ENCODE data around the gene KDM3B.
"Not testable (repeated sequence)": the region's sequence is repeated elsewhere in the genome, so short reads cannot be mapped to it uniquely, and the experiment has no call there.

Gene KDM3B, protein sequence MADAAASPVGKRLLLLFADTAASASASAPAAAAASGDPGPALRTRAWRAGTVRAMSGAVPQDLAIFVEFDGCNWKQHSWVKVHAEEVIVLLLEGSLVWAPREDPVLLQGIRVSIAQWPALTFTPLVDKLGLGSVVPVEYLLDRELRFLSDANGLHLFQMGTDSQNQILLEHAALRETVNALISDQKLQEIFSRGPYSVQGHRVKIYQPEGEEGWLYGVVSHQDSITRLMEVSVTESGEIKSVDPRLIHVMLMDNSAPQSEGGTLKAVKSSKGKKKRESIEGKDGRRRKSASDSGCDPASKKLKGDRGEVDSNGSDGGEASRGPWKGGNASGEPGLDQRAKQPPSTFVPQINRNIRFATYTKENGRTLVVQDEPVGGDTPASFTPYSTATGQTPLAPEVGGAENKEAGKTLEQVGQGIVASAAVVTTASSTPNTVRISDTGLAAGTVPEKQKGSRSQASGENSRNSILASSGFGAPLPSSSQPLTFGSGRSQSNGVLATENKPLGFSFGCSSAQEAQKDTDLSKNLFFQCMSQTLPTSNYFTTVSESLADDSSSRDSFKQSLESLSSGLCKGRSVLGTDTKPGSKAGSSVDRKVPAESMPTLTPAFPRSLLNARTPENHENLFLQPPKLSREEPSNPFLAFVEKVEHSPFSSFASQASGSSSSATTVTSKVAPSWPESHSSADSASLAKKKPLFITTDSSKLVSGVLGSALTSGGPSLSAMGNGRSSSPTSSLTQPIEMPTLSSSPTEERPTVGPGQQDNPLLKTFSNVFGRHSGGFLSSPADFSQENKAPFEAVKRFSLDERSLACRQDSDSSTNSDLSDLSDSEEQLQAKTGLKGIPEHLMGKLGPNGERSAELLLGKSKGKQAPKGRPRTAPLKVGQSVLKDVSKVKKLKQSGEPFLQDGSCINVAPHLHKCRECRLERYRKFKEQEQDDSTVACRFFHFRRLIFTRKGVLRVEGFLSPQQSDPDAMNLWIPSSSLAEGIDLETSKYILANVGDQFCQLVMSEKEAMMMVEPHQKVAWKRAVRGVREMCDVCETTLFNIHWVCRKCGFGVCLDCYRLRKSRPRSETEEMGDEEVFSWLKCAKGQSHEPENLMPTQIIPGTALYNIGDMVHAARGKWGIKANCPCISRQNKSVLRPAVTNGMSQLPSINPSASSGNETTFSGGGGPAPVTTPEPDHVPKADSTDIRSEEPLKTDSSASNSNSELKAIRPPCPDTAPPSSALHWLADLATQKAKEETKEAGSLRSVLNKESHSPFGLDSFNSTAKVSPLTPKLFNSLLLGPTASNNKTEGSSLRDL (N-terminal part only)

DNA sequence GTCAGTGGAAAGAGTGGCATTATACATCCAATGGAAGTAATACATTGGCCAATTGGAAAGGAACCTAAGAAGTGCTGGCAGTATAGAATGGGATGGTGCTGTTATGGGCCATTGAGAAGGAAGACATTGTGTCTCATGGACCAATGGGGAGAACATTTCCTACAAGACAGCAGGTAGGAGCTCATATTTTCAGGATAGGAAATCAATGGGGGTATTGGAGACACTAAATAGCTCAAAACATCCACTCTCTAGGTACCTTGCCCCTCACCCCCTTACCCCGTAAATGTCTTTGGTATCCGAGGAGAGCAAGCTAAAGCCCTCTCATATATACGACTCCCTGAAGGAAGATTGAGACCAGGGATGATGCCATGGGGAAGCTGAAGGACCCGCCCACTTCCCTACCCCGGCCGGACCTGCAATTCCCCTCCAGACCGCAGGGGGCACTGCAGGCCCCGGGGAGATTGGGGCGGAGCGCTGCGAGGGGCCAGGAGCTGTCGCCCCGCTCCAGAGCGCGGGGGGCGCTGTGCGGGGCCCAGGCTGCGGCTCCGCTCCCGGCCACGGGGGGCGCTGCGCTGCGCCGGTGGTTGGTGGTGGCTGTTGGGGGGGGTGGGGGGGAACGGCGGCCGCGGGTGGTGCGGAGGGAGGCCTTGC is at the start of gene KDM3B:
Gene KDM3B (plus strand): TSS at position 615 of the 651 bp plus-strand sequence. CDS start 111 bp downstream, outside the sequence.
- peak; percentile 82 to 90 for DNase-seq (ENCODE audit: low read depth in 2 of 2)

DNA sequence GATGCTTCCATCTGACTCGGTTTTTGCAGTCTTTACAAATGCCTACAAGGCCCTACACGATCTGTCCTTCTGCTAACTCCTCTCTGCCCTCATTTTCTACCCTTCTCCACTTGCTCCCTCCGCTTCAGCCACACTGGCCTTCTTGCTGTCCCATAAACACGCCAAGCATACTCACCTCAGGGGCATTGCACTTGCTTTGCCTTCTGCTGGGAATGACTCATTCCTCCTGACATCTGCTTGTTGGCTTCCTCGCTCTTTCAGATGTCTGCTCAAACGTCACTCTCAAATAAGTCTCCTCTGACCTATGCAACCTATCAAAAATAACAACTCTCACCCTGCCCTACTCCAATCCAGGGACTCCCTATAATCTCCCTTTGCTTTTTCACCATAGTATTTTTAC is 49.1 kb upstream of the KDM3B start:
- DNase-seq (ENCODE audit: low read depth in 2 of 2) = no peak

DNA sequence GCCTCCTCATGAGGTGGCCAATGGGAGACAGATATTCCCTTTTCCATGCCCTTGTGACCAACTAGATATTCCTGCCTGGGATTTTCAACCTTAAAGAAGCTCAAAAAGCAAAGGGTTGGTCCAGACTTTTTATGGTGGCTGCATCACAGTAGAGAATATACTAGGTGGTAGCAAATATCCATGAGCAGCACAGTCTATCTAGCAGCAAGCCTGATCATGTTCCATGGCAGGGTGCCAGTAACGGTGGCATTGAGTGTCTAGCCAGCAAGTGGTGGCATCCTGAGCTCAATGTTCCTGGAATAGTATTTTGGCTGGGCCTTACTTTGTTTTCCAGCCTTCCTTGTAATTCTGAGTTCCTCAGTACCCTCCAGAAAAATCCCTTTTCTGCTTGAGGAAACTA is 46.7 kb upstream of the KDM3B start:
- DNase-seq (ENCODE audit: low read depth in 2 of 2) = no peak

DNA sequence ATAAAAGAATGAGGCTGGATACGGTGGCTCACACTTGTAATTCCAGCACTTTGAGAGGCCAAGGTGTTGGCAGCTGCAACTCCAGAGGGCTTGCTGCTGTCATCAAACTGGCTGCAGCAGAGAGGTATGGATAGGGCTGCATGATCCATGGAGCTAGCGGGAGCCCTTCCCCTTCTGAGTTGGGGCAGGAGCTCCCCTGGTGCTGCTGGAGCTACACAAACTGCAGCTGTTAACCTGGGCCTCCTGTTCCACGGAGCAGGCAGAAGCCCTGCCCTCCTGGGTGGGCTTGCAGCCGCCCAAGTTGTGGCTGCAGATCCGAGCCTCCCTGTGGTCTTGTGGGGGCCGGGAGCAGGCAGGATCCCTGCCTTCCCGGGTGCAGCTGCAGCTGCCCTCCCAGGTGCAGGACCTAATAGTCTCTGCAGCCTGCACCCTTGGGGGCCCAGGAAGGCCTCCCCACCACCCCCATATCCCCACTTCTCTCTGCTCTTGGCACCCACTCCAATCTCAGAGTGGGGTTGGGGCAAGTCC is 36.7 kb upstream of the KDM3B start:
- DNase-seq (ENCODE audit: low read depth in 2 of 2) = no peak

DNA sequence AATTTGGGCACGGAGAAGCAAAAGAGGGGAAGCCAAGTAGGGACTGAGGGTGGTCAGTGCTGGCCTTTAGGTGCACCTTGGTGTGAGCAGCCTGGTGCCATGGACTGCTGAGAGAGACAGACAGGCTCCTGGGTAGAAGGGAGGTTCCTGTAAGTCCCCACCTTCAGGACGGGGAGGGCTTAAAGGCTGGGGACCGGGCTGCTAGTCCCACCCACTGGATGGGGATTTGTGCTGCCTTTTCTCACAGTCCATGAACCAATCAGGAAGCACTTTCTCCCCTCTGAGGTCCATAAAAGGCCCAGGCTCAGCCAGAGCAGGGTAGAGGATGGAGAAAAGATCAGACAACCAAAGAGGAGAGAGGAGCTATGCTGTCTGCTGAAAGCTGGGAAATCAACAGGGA is 36.1 kb upstream of the KDM3B start:
- DNase-seq (ENCODE audit: low read depth in 2 of 2) = no peak

DNA sequence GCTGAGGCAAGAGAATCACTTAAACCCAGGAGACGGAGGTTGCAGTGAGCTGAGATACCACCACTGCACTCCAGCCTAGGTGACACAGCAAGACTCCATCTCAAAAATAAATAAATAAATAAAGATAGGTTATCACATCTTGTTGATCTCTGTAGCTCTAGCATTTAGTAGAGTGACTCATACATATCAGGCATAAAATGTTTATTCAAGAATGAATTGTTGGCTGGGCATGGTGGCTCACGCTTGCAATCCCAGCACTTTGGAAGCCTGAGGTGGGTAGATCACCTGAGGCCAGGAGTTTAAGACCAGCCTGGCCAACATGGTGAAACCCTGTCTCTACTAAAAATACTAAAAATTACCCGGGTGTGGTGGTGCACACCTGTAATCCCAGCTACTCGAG is 34.3 kb upstream of the KDM3B start:
- not testable (repeated sequence) for DNase-seq (ENCODE audit: low read depth in 2 of 2)

DNA sequence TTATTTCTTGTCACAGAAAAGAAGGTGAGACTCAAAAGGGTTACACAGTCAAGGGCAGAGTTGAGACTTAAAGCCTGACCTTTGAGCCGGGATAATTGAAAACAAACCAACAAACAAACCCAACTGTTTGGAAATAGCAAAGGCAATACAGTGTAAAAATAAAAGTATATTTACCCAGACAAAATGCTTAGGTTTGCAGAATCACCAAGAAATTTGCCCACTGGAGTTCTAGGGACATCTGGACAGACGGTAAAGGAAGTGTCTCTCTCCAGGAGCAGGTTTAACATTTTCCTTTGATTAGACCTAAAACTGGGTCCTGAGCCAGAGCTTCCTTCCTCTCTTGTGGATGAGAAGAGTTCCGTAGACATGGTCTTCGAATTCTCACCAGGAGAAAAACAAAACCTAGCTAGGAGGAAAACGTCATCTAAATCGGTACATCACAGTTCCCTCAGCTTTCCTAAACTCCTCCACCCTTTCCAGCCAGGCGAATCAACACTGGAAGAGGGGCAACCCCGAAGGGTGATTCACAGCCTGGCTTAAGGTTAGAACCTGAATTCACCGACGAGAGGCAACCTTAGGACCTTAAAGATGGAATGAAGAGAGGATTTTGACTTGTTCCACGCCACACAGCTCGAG is 21.6 kb upstream of the KDM3B start:
- no peak for DNase-seq (ENCODE audit: low read depth in 2 of 2)

DNA sequence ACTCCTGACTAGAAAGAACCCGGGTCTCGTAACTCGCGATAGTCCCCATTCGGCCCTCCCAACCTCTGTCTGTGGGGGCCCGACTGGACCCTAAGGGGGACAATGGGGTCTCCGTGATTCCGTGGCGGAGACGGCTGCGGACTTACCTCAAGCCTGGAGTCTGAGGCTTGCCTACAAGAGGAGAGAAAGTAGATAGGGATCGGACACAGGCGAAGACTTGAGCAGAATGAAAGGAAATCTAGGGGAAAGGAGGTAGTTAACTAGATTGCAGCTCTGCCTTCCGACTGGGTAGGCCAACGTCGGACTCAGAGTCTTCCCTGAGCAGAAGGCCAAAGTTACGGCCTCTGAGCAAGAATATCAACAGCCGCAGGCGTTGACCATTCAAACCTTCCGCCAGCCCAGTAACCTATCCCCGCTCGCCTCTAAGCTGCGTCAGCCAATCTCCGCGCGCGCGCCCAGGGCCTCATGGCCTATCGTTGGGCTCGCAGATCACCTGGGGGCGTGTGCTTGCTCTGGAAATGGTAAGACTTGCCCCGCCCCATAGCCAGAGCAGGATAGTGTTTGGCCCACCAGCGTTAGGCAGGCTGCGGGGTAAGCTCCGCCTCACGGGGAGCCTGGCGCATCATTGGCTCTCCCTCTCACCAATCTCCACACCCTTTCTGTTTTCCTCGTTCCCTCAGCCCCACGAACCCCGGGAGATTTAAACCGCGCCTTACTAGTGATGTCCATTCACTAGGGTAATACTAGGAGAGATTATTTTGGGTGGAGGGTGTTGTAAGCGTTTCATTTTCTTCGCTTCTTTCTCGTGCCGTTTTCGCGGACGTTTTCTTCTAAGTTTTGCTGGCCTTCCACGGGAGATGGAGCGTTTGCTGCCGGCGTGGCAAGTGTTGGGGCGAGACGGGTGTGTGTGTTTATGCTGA is 20.8 kb upstream of the KDM3B start, which contains the start of gene CDC25C:
Gene CDC25C (minus strand): TSS at position 356 of the 920 bp plus-strand sequence. CDS start 624 bp downstream, outside the sequence.
- peak; percentile 92 to 94 for DNase-seq (ENCODE audit: low read depth in 2 of 2)

DNA sequence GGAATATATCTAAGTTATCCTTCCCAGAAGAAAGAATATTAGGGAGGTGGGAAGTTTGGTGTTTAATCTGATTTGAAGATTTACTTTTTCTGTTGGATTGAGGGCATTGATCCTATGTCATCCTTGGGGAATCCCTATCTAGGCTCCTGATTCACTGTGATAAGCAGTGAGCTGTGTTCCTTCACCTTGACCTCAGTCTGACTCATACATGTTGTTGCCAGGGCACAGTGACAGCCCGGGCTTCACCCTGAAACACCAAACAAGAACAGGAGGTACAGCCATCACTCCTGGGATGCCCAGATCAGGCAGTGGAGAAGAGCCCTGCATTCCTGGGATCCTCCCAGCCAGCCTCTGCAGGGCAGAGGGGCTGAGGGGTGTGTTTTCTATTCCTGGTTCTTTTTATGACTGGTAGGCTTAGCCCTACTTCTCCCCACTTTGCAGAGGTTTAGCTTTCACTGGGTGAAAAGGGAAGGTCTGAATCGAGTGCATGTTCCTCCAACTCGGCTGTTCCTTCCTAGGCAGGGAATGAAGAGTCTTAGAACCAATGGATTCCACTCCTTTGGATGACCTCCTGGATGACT is 17.5 kb upstream of the KDM3B start:
- no peak for DNase-seq (ENCODE audit: low read depth in 2 of 2)

DNA sequence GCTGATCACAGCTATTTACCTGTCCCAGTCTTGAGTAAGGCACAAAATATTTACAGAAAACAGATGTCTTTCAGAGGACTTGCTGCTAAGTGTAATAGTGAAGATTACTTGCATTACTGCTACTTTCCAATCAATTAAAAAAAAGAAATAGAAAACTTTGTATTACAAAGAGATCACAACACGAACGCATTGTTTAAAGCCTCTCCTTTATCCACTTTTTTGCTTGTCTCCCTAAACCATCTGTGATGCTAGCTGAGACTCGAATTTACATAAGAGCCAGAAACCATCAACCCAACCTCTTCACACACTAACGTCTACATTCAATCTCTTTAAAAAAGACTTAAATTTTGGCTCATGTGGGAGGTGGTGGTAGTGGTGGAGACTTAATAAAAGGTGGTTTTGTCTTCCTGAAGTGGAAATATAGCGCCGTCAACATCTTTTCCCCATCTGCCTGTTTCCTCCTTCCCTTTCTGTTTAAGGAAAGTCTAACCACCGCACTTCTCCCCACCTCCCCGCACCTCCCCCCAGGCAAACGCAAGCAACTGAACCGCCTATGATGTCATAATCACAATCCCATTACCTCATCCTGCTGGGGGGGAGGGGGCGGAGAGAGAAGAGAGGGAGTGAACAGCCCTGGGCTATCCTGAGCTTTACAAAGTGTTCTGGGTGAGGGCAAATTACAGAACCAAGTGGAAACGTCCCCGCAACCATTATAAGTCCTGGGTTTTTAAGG is 15.4 kb upstream of the KDM3B start:
- DNase-seq (ENCODE audit: low read depth in 2 of 2) = no peak

DNA sequence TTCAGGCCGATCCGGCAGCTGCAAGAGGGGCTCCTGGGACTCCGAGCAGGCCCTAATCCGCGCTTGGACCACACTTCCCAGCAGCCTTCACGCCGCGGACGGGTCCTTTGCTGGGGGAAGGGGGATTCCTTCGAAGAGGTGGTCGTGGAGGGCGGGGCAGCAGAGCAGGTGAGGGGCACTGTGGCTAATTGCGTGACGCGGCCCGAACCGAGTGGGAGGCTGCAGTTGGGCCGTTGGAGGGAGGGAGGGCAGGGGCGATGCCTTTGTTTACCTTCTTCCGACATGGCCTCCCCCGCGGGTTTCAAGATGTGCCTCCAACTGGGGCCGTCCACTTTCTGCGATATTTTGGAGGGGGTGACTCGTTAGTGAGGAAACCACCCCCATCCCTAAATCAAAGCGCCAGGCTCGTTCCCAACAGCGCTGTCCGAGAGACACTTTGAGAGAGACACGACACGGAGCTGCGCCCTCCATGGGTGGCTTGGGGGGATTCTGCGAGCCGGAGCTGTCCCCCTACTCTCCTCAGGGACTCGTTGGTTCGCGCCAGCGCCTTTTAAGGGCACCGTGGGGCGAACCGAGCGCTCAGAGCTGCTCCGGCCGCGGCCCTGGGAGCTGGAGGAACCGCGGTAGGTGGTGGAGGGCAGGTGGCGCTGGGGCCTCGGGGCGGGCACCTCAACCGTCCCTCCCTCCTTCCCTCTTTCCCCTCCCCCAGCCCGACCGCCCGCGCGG is 14.6 kb upstream of the KDM3B start, which contains the start of gene FAM53C:
Gene FAM53C (plus strand): TSS at position 582 of the 726 bp plus-strand sequence. CDS start 3,070 bp downstream, outside the sequence.
- DNase-seq (ENCODE audit: low read depth in 2 of 2) = peak; percentile 84 to 85

DNA sequence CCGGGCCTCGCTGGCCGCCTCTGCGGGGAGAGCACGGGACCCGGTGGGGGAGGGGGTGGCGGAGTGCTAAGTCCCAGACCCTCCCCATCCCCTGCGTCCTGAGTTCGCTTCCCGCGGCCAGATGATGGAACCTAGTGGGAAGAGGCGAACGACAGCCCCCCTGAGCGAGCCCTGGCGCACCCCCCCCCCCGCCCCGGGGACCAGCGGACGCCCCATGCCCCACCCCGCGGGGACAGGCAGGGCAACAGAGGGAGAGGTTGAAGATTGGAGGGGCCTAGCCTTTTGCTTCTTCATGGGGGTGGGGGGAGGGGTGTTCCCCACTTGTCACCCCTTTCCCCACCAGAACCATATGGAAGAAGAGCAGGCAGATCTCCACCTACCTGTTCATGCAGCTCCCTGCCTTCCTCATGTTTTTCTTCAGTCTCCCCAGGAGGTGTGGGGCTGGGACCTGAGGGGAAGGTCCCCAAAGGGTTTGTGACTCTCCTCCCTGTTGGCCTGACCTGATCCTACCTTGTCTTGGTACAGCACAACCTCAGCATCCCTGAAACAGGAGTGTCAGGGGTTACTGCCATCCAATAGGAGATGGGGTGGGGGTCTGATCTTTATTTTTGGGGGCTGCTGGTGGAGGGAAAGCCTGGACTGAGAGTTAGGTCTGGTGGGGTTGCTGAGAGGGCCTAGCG is 13.9 kb upstream of the KDM3B start:
- no peak for DNase-seq (ENCODE audit: low read depth in 2 of 2)

DNA sequence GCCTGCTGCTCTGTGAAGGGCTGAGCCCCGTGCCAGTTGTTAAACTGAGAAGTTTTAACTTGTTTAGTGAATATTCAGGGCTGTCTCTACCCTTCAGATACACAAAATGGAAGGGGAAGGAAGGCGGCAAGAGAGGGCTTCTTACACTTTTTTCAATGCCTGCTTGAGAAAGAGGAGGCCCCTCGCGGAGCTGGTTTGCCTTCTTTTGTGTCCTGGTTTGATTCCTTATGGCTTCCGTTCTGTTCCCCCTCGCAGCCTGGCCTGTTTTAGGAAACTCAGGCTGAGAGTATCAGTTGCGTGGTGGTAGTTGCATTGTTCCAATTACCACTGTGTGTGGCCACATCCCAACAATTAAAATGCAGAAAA is 13.4 kb upstream of the KDM3B start:
- no peak for DNase-seq (ENCODE audit: low read depth in 2 of 2)

DNA sequence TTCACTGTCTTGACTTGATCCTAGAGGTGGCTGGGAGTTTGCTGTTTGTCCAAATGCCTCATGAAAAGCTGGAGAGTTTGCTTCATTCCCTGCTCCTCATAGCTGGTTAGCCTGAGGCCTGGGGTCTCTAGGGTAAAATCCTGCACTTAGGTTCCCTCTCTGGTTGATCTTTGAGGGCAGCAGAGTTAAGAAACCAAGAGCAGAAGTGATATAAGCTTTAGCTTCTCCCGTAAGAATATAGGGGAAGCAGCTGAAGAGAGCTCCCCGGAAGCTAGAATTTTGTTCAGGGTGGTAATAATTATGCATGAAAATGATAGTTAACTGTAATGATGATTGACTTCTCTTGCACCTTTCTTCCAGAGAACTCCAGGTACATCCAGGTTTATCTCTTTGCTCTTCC is 13.0 kb upstream of the KDM3B start:
- no peak for DNase-seq (ENCODE audit: low read depth in 2 of 2)

DNA sequence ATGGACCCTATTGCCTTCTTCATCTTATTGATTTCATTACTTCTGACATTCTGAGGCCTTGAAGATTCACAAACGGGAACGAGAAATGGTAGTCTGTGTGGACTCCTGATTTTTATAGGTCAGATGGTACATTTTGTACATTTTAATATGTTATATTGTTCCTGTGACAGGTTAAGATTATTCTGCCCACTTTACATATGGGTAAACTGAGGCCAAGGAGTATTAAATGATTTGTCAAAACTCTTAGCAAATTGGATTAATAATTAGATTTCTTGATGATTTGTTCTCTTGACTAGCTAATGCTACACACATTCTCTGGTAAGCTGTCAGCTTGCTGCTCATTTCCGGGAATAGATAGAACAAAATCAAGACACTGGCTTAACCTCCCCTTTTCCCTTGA is 12.5 kb upstream of the KDM3B start:
- DNase-seq (ENCODE audit: low read depth in 2 of 2) = no peak

DNA sequence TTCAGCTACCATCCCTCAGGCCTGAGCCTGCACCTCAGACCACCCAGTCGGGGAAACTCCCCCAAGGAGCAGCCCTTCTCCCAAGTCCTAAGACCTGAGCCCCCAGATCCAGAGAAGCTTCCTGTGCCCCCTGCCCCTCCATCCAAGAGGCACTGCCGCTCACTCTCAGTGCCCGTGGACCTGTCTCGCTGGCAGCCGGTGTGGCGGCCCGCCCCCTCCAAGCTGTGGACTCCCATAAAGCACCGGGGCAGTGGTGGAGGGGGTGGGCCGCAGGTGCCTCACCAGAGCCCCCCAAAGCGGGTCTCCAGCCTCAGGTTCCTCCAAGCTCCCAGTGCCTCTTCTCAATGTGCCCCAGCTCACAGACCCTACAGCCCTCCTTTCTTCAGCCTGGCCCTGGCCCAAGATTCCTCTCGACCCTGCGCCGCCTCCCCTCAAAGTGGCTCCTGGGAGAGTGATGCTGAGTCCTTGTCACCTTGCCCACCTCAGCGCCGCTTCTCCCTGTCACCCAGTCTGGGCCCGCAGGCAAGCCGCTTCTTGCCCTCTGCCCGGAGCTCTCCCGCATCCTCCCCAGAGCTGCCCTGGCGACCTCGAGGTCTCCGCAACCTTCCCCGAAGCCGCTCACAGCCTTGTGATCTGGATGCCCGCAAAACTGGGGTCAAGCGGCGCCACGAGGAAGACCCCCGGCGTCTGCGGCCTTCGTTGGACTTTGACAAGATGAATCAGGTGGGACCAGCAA is 7.4 kb upstream of the KDM3B start:
- no peak for DNase-seq (ENCODE audit: low read depth in 2 of 2)
